MCF 10A (cell line): ENCODE data around the gene GABRR2. TPM values are rescaled to one million over a fixed set of nuclear protein-coding genes. Genes with fewer than 3 reads are reported as not detected.

Experiments used
- BruUV-seq: library from RNA; stranded (reverse); fragments of 400-500 nt; replicated peaks from 2 replicates; lab custom pipeline; 2021; lab: Mats Ljungman, UMichigan
- CTCF ChIA-PET: fragments of 300-600 bp; sonication (Branson Sonifier 250); formaldehyde crosslinking; extraction: SDS; loops from one replicate; lab custom pipeline; 2021; ENCODE audit warnings: antibody characterized with exemption, inconsistent platforms; lab: Yijun Ruan, JAX
- POLR2A ChIA-PET: fragments of 300-600, 350-650 bp; sonication (Branson Sonifier 250); formaldehyde crosslinking; extraction: SDS; loops from one replicate; lab custom pipeline; 2020; ENCODE audit warnings: antibody characterized with exemption, inconsistent platforms; lab: Yijun Ruan, JAX
- DNase-seq: peaks from one replicate; pipeline ENCODE4 v3.0.0-alpha.2; 2018; ENCODE audit not compliant: unreplicated experiment
- H3K27ac Mint-ChIP-seq: one replicate; pipeline ENCODE4 v1.8.0; 2022; ENCODE audit warnings: mild to moderate bottlenecking, low read depth, mixed read lengths; ENCODE audit not compliant: unreplicated experiment
- H3K27me3 Mint-ChIP-seq: one replicate; pipeline ENCODE4 v1.8.0; 2022; ENCODE audit warnings: mixed read lengths; ENCODE audit not compliant: insufficient read depth, unreplicated experiment
- H3K36me3 Mint-ChIP-seq: one replicate; pipeline ENCODE4 v1.8.0; 2022; ENCODE audit warnings: mild to moderate bottlenecking, moderate library complexity, mixed read lengths; ENCODE audit not compliant: insufficient read depth, unreplicated experiment
- H3K4me1 Mint-ChIP-seq: one replicate; pipeline ENCODE4 v1.8.0; 2022; ENCODE audit warnings: mixed read lengths; ENCODE audit not compliant: insufficient read depth, unreplicated experiment
- H3K4me3 Mint-ChIP-seq: one replicate; pipeline ENCODE4 v1.8.0; 2022; ENCODE audit warnings: mild to moderate bottlenecking, moderate library complexity, mixed read lengths; ENCODE audit not compliant: unreplicated experiment
- H3K9me3 Mint-ChIP-seq: one replicate; pipeline ENCODE4 v1.8.0; 2022; ENCODE audit warnings: mixed read lengths; ENCODE audit not compliant: unreplicated experiment
- CTCF ChIP-seq: fragments of 200-600 bp; IDR thresholded peaks from one replicate; pipeline ENCODE4 v1.8.0; 2022; ENCODE audit warnings: antibody characterized with exemption, mild to moderate bottlenecking; ENCODE audit not compliant: unreplicated experiment
- intact Hi-C: fragments of 100-400 bp; cut with micrococcal nuclease; formaldehyde crosslinking; loops from 2 replicates; pipeline ENCODE4 v1.14.1; 2022
- total RNA-seq: library from RNA; stranded (reverse); gene quantifications from 2 replicates; pipeline ENCODE4 v1.2.3, GENCODE V29; 2022

The GABRR2 gene
- total RNA-seq, 1 experiment from 2014 or later = not detected

GRCh38 chr6:89346433-89346832 is 31.3 kb upstream of the GABRR2 start:
- H3K27me3 Mint-ChIP-seq = no peaks in the 10 kb centered on the region
- H3K4me1 Mint-ChIP-seq = peaks cover 28% of the 10 kb centered on the region
- peaks cover 4% of the 10 kb centered on the region for H3K36me3 Mint-ChIP-seq
- ChIA-PET CTCF (interaction anchor here (0.6 to 4.2 kb wide), 2 partner anchors 22 to 362 kb away, joined by 3 to 34 read pairs; no protein-coding TSS in a partner anchor), POLR2A (interaction anchor here (1.3 kb wide), 1 partner anchor 200 kb away, joined by 3 read pairs; the partner anchor contains the start of gene PM20D2)
- no peak overlapping the region for H3K4me3 Mint-ChIP-seq
- no peak for TF ChIP-seq CTCF
- DNase-seq = no peak
- intact Hi-C loops = no loop called here
- no peaks in the 10 kb centered on the region for H3K9me3 Mint-ChIP-seq
- BruUV-seq = no TSS peak
- no peak overlapping the region for H3K27ac Mint-ChIP-seq

GRCh38 chr6:89339565-89339964 is 24.5 kb upstream of the GABRR2 start:
- ChIA-PET POLR2A (interaction anchor here (0.9 kb wide), 1 partner anchor 12 kb away, joined by 3 read pairs; no protein-coding TSS in a partner anchor), CTCF (interaction anchor here (0.6 to 1.1 kb wide), 4 partner anchors 11 to 1301 kb away, joined by 3 to 5 read pairs (median 4); no protein-coding TSS in a partner anchor)
- H3K4me3 Mint-ChIP-seq = no peak overlapping the region
- DNase-seq = no peak
- no peak for TF ChIP-seq CTCF
- no peak overlapping the region for H3K27ac Mint-ChIP-seq
- H3K4me1 Mint-ChIP-seq = peaks cover 11% of the 10 kb centered on the region
- intact Hi-C loops = no loop called here
- no peaks in the 10 kb centered on the region for H3K27me3 Mint-ChIP-seq
- H3K9me3 Mint-ChIP-seq = no peaks in the 10 kb centered on the region
- H3K36me3 Mint-ChIP-seq = peaks cover 34% of the 10 kb centered on the region
- no TSS peak for BruUV-seq

- ChIA-PET CTCF (interaction anchor here (0.7 to 1.1 kb wide), 2 partner anchors 33 to 97 kb away, joined by 3 read pairs; no protein-coding TSS in a partner anchor), POLR2A (no interaction called here)
- intact Hi-C loops = no loop called here
- DNase-seq = no peak
- Mint-ChIP-seq H3K4me1 (peaks cover 3% of the 10 kb centered on the region), H3K27me3 (no peaks in the 10 kb centered on the region), H3K27ac (no peak overlapping the region), H3K4me3 (no peak overlapping the region), H3K36me3 (peaks cover 40% of the 10 kb centered on the region), H3K9me3 (no peaks in the 10 kb centered on the region)
- no peak for TF ChIP-seq CTCF
- BruUV-seq = no TSS peak
Observed at GRCh38 chr6:89335164-89335563, 20.1 kb upstream of the GABRR2 start.

GRCh38 chr6:89330910-89331309 is 15.8 kb upstream of the GABRR2 start:
- no peak overlapping the region for H3K4me3 Mint-ChIP-seq
- no TSS peak for BruUV-seq
- H3K4me1 Mint-ChIP-seq = no peaks in the 10 kb centered on the region
- H3K27ac Mint-ChIP-seq = no peak overlapping the region
- ChIA-PET POLR2A (no interaction called here), CTCF (interaction anchor here (0.5 to 0.7 kb wide), 2 partner anchors 89 to 549 kb away, joined by 3 to 4 read pairs; no protein-coding TSS in a partner anchor)
- H3K36me3 Mint-ChIP-seq = peaks cover 50% of the 10 kb centered on the region
- no peak for TF ChIP-seq CTCF
- intact Hi-C loops = no loop called here
- no peaks in the 10 kb centered on the region for H3K27me3 Mint-ChIP-seq
- H3K9me3 Mint-ChIP-seq = no peaks in the 10 kb centered on the region
- no peak for DNase-seq
